Measurements from ENCODE around the gene PABPN1.

PABPN1 gene

DNA sequence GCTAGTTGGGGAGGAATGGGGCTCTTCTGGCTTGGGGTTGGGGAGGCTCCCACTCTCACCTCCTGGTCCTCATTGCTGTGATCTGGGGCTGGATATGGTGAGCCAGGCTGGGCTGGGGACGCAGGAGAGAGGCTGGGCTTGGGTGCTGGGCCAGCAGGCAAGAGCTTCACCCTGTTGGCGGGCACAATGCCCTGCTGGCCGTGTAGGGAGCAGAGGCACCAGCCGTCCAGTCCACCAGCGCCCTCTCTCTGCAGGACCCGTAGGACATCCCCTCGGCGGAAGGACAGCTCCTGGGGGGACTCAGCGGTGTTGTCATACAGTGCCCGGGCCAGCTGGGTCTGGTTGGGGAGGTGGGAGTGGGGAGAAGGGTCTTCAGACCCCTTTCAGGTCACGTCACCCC lies 39.2 kb downstream of the PABPN1 start:
- H3K27me3 ChIP-seq (ENCODE audit: control insufficient read depth, low read length): no peaks in the 10 kb centered on the region
- no peak overlapping the region for H3K27ac ChIP-seq (ENCODE audit: low read depth, low read length)
- H3K36me3 ChIP-seq (ENCODE audit: control insufficient read depth, low read length): no peaks in the 10 kb centered on the region
- no peak for TF ChIP-seq CTCF (IDR thresholded peaks at IDR 0.05; ENCODE audit: low read depth, low read length, poor library complexity, severe bottlenecking)
- no peak for TF ChIP-seq EZH2phosphoT487 (IDR thresholded peaks at IDR 0.05; ENCODE audit: borderline replicate concordance, low read length)
- no peak overlapping the region for H3K4me2 ChIP-seq (ENCODE audit: low read length)
- no peaks in the 10 kb centered on the region for H4K20me1 ChIP-seq (ENCODE audit: control insufficient read depth, insufficient read depth, low read depth, low read length)
- H3K9me3 ChIP-seq (ENCODE audit: control insufficient read depth, insufficient read depth, low read length): no peaks in the 10 kb centered on the region
- H3K4me3 ChIP-seq (ENCODE audit: low read length): no peak overlapping the region
- no peaks in the 10 kb centered on the region for H3F3A ChIP-seq (ENCODE audit: control insufficient read depth, insufficient read depth)
- H3K4me1 ChIP-seq (ENCODE audit: control insufficient read depth, low read length): no peaks in the 10 kb centered on the region
- no peaks in the 10 kb centered on the region for H3K9me2 ChIP-seq (replicated peaks; ENCODE audit: control insufficient read depth, low read length)
- H3K79me2 ChIP-seq (ENCODE audit: control insufficient read depth, low read length): no peaks in the 10 kb centered on the region

- H3K27ac ChIP-seq (ENCODE audit: low read depth, low read length): no peak overlapping the region
- no peaks in the 10 kb centered on the region for H3K9me2 ChIP-seq (replicated peaks; ENCODE audit: control insufficient read depth, low read length)
- no peak overlapping the region for H3K4me2 ChIP-seq (ENCODE audit: low read length)
- TF ChIP-seq EZH2phosphoT487 (IDR thresholded peaks at IDR 0.05; ENCODE audit: borderline replicate concordance, low read length): no peak
- TF ChIP-seq CTCF (IDR thresholded peaks at IDR 0.05; ENCODE audit: low read depth, low read length, poor library complexity, severe bottlenecking): no peak
- no peaks in the 10 kb centered on the region for H3F3A ChIP-seq (ENCODE audit: control insufficient read depth, insufficient read depth)
- H3K27me3 ChIP-seq (ENCODE audit: control insufficient read depth, low read length): no peaks in the 10 kb centered on the region
- no peaks in the 10 kb centered on the region for H3K4me1 ChIP-seq (ENCODE audit: control insufficient read depth, low read length)
- no peak overlapping the region for H3K4me3 ChIP-seq (ENCODE audit: low read length)
- no peaks in the 10 kb centered on the region for H3K36me3 ChIP-seq (ENCODE audit: control insufficient read depth, low read length)
- H4K20me1 ChIP-seq (ENCODE audit: control insufficient read depth, insufficient read depth, low read depth, low read length): no peaks in the 10 kb centered on the region
- no peaks in the 10 kb centered on the region for H3K9me3 ChIP-seq (ENCODE audit: control insufficient read depth, insufficient read depth, low read length)
- H3K79me2 ChIP-seq (ENCODE audit: control insufficient read depth, low read length): no peaks in the 10 kb centered on the region
These were observed 40.1 kb downstream of the PABPN1 start for GRCh38 chr14:23361320-23361719.

- Histone ChIP-seq H3K9me3 (ENCODE audit: control insufficient read depth, insufficient read depth, low read length) (no peaks in the 10 kb centered on the region), H3K4me1 (ENCODE audit: control insufficient read depth, low read length) (no peaks in the 10 kb centered on the region), H3K27me3 (ENCODE audit: control insufficient read depth, low read length) (no peaks in the 10 kb centered on the region), H3F3A (ENCODE audit: control insufficient read depth, insufficient read depth) (no peaks in the 10 kb centered on the region), H3K27ac (ENCODE audit: low read depth, low read length) (no peak overlapping the region), H3K79me2 (ENCODE audit: control insufficient read depth, low read length) (no peaks in the 10 kb centered on the region), H3K36me3 (ENCODE audit: control insufficient read depth, low read length) (no peaks in the 10 kb centered on the region), H3K9me2 (replicated peaks; ENCODE audit: control insufficient read depth, low read length) (no peaks in the 10 kb centered on the region), H4K20me1 (ENCODE audit: control insufficient read depth, insufficient read depth, low read depth, low read length) (no peaks in the 10 kb centered on the region), H3K4me3 (ENCODE audit: low read length) (no peak overlapping the region), H3K4me2 (ENCODE audit: low read length) (no peak overlapping the region)
- TF ChIP-seq CTCF (IDR thresholded peaks at IDR 0.05; ENCODE audit: low read depth, low read length, poor library complexity, severe bottlenecking): no peak
- TF ChIP-seq EZH2phosphoT487 (IDR thresholded peaks at IDR 0.05; ENCODE audit: borderline replicate concordance, low read length): no peak
These were observed 40.5 kb downstream of the PABPN1 start for GRCh38 chr14:23361763-23362162.

- H3K9me3 ChIP-seq (ENCODE audit: control insufficient read depth, insufficient read depth, low read length): no peaks in the 10 kb centered on the region
- no peaks in the 10 kb centered on the region for H3K27me3 ChIP-seq (ENCODE audit: control insufficient read depth, low read length)
- H3K4me3 ChIP-seq (ENCODE audit: low read length): no peak overlapping the region
- no peaks in the 10 kb centered on the region for H3K9me2 ChIP-seq (replicated peaks; ENCODE audit: control insufficient read depth, low read length)
- H3K4me2 ChIP-seq (ENCODE audit: low read length): no peak overlapping the region
- no peaks in the 10 kb centered on the region for H3K36me3 ChIP-seq (ENCODE audit: control insufficient read depth, low read length)
- no peaks in the 10 kb centered on the region for H4K20me1 ChIP-seq (ENCODE audit: control insufficient read depth, insufficient read depth, low read depth, low read length)
- H3K4me1 ChIP-seq (ENCODE audit: control insufficient read depth, low read length): no peaks in the 10 kb centered on the region
- H3K27ac ChIP-seq (ENCODE audit: low read depth, low read length): no peak overlapping the region
- TF ChIP-seq EZH2phosphoT487 (IDR thresholded peaks at IDR 0.05; ENCODE audit: borderline replicate concordance, low read length) (no peak), CTCF (IDR thresholded peaks at IDR 0.05; ENCODE audit: low read depth, low read length, poor library complexity, severe bottlenecking) (no peak)
- no peaks in the 10 kb centered on the region for H3F3A ChIP-seq (ENCODE audit: control insufficient read depth, insufficient read depth)
- no peaks in the 10 kb centered on the region for H3K79me2 ChIP-seq (ENCODE audit: control insufficient read depth, low read length)
These were observed 40.9 kb downstream of the PABPN1 start for GRCh38 chr14:23362200-23362599.

Measured in DOHH2 (cell line).